Hematopoietic multipotent progenitor cell treated with erythropoietin and hydrocortisone succinate and interleukin-3 and kit ligand, for 8 days (in vitro differentiated cells): ENCODE results near the gene ATP11A.
"Not testable (repeated sequence)": the region's sequence is repeated elsewhere in the genome, so short reads cannot be mapped to it uniquely, and the experiment has no call there.

Source experiments
- DNase-seq: peaks from one replicate; pipeline ENCODE4 v3.0.0-alpha.2; 2015

The ATP11A gene

DNA sequence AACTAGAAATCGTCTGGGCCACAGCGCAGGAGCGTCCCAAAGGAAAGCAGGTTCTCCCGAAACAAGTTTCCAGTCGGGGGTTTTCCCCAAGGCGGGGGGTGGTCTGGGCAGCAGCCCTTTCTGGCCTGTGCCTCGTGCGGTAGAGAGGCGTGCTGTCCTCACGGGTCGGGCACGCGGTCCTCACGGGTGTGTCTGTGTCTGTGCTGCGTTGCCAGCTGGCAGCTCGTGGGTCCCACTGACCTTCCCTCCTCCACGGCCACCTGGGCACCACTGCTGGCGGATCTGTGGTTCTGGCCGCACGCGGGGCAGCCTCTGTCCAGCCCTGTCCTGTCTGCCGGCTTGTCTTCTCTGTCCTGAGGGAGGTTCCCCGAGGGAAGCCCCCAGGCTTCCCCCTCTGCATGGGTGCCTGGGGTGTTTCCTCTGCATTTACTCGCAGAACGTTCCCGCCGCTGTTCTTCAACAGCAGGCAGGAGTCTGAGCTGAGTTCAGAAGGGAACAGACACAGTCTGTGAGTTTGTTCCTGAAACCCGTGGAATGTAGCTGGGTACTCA lies 181.0 kb downstream of the ATP11A start:
- DNase-seq: no peak

DNA sequence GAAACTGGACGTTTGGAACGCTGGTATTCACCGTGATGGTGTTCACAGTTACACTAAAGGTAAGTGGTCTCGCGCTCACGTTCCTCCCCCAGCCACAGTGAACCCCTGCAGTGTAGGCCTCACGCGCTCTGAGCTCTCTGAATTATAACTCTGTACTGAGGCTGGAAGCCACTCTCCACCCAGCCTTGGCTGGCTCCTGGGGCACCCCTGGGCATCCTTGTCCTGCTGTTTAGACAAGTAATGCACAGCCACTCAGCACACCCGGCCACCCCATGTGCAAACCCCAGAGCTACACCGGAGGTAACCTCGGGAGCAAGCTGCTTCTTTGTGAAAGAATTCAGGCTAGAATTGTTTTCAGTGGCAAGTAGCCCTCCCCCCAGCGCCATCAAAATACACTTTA lies 181.9 kb downstream of the ATP11A start:
- no peak for DNase-seq

DNA sequence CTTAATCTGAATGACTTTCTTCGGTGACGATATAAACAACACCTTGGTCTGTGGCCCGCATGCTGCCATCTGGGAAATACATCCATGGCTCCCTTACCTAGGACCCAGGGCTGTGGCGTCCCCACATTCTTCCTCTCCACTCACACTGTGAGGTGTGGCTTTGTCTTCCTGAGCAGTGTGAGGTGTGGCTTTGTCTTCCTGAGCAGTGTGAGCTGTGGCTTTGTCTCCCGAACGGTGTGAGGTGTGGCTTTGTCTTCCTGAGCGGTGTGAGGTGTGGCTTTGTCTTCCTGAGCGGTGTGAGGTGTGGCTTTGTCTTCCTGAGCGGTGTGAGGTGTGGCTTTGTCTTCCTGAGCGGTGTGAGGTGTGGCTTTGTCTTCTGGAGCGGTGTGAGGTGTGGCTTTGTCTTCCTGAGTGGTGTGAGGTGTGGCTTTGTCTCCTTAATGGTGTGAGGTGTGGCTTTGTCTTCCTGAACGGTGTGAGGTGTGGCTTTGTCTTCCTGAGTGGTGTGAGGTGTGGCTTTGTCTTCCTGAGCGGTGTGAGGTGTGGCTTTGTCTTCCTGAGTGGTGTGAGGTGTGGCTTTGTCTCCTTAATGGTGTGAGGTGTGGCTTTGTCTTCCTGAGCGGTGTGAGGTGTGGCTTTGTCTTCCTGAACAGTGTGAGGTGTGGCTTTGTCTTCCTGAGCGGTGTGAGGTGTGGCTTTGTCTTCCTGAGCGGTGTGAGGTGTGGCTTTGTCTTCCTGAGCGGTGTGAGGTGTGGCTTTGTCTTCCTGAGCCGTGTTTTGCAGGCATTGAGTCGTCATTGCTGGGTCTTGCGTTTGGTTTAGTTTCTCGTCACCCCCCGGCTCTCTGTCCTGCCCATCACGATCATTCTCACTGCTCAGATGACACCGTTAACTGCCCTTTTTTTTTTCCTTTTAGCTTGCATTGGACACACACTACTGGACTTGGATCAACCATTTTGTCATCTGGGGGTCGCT lies 183.1 kb downstream of the ATP11A start:
- not testable (repeated sequence) for DNase-seq

DNA sequence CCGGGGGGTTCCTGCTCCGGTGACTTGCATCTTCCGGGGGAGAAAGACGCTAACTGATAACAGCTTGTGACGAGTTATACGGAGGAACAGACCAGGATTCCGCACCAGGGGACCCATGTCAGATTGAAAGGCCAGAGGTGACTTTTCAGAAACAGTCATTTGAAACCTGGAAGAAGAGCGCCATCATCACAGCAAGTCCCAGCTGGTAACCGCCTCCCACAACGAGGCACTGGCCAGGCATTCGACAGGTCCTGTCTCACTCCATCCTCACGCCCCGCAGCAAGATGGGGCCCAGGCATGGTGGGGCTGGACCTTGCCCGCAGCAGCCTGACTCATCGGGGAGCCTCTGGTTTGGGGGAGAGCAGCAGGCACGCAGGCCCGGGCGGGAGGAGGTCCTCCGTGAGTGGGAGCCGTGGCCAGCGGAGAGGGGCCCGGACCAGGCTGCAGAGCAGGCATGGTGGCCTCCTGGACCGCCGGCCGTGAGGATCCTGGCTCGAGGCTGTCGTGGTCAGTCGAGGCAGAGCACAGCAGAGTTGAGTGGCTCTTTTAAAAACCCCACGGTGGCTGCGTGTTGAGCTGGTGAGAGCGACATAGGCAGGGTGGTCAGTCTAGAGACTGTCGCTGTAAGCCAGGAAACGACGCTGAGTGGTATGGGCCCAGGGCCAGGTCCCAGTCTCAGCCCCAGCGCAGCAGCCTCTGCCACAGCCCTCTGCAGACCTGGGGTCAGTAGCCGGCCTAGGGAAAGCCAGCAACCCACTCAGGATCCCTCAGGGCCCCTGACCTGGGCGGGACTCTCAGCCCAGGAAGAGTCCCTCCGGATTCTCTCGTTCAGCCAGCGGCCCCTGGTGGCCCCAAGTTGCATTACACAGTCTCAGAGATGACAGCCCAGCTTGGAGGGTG lies 184.3 kb downstream of the ATP11A start:
- peak; percentile 81 for DNase-seq

DNA sequence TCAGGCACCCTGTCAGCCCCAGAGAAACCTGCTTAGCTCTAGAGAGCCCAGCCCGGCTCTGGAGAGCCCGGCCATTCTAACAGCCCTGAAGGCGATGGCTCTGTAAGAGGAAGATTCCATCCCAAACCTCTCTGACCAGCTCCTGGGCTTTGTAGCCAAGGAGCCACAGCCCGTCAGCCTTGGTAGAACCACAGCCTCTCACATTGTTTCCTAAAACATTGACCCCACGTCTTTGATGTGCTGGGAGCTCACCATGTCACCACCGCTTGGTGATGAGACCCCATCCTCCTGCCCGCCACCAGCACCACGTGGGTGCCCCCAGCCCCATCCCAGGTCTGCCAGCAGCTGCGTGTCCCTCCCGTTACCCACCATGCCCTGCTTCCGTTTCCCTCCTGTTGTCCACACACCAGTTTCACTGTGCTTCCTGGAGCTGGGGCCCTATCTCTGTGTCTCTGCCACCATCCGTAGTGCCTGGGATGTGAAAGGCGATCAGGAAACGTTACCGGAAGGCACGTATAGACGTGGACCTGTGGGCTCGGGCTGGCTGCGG lies 185.0 kb downstream of the ATP11A start:
- no peak for DNase-seq

DNA sequence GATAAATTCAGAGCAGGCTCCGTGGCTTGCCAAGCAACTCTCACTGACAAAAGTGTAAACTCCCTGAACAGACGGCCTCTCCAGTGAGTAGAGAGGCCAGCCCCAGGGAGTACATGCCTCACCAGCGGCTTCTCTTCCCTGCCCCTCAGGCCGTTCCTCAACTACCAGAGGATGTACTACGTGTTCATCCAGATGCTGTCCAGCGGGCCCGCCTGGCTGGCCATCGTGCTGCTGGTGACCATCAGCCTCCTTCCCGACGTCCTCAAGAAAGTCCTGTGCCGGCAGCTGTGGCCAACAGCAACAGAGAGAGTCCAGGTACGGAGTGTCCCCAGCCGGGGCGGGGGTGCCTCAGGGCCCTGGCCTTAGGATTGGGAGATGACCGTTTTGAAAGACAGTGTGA lies 185.8 kb downstream of the ATP11A start:
- no peak for DNase-seq

DNA sequence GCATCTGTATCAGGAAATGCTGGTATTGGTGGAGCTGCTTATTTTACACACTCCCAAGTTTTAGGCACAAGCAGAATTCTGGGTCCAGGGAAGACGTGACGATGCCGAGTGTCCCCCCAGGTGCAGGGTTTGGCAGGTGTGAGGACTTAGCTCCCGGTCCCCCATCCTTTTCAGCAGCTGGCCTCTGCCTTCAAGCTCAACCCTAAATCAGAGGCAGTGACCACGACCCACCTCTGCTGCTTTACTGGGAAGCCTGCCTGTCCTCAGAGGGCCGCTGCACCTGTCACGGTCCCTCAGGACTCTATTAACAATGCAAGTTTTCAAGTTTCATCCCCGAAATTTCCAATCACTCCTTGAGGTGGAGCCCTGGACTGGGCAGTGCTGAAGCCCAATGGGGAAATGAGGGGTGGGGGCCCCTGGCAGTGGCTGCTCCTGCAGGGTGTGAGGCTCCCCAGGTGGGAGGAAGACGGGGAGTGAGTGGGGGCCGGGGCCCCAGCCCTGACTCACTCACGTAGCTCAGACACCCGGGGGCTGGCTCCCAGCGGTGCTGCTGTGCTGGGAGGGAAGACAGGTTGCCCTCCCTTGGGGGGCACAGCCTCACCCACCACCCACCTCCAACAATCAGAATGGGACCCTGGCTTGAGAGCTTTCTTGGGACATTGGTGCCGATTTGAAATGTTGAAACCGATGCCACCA lies 186.6 kb downstream of the ATP11A start:
- DNase-seq: no peak

DNA sequence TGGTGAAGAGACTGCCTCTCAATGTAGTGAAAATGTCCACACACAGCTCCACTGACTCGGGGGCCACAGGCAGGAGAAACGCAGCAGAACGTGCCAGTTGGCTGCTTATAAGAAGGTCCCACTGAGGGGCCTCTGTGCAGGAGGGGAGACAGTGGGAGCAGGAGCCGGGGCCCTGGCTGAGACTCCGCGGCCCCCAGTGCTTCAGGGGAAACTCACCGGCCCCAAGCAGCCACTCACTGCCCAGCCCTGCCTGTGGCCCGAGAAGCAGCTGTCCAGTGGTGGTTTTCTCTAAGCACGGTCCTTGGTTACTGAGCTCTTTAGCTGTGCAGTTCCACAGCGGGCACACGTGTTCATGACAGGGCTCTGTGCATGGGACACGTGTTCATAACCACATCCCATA lies 187.2 kb downstream of the ATP11A start:
- DNase-seq: no peak

DNA sequence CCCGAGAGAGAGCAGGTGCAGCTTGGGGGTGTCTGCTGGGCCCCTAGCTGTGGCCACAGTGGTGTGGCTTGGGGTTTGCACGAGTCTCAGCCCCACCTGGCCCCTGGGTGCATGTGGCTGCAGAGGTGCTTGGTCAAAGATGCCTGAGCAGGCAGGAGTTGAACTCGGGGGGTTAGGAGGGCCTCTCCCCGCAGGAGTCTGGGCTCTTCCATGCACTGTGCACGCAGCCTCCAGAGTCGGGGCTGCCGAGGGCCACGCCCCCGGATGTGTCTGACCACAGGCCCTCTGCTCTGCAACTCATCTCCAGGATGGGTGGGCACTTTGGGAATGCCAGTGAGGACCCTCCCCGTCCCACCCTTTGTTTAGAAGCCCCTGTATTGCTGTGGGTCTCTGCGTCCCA lies 187.7 kb downstream of the ATP11A start:
- no peak for DNase-seq

DNA sequence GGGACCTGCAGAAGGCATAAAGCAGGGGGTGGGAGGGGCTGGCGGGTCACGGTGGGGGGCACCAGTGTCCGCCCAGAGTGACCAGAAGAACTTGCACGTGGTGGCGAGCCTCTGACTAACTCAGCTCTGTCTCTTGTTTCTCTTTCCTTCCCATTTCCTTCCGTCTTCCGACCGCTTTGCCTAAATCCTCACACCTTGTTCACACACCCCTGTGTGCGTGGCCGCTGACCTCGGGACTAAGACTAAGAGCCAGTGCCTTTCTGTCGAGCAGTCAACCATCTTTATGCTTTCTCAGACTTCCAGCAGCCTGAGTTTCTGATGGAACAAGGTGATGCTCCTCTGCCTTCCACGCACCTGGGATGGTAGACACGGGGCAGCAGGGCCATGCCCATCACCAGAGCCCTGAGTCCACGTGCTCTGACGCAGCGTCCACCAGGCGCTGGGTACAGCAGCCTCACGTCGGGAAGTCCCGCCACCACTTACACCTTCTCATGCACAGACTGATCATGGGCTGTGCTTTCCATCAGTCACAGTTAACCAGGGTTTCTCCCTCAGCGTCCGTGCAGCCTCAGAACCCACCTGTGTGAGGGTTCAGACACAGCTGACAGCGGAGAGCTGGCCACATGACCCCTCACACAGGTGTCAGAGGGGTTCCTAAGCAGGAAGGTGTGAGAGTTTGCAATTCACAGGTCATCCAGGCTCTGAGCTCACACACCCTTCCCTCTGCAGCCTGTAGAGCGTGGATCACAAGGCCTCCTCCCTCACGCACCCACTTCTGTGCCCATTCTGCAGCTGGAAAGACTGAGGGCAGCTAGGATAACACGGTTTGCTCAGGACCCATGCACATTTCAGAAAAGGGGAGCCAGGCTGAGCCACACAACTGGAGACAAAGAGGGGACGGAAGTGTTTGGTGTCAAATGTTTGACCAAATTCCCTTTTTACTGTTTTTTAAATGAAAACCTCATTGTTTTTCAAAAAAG lies 188.4 kb downstream of the ATP11A start:
- DNase-seq: no peak

DNA sequence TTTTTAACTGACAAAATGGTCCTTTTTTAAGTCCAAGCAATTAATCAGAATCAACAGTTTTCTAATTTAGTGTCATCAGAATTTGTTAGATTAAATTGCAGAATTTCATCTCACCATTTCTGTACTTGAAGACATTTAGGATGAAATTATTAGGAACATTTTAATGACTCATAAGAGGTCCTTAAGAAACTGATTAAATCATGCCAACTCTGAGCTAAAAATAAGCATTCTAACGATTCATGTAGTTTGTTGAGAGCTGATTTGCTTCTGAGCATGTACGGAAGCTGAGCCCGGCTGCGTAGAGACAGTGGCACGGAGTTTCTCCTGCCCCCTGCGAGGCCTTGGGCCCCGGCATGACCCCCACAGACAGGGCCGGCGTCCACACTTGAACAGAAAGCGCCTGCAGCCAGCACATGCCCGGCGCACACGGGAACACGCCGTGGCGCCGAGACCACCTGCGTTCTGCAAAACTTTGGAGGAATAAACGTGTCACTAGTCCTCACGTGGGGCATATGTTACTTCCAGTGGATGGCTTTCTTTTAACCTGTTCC lies 189.5 kb downstream of the ATP11A start:
- DNase-seq: no peak

DNA sequence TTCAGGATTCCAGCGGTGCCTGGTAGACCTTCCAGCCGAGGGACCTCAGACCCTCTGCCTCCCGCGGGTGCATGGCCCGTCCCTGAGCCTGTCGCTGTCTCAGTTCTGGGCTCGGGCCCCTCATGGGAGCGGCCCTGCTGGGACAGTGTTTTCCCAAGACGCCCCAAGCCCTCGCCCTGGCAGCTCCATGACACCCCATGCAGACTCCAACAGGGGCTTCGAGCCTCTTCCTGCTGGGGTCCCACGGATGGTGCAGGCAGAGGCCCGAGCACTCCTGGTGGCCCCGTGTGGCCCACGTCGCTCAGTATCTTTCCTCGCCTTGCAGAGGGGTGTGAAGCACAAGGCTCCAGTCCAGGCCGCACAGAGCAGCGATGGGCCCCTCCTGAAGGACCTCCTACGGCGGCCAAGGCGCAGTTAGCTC lies 190.4 kb downstream of the ATP11A start:
- DNase-seq: no peak

DNA sequence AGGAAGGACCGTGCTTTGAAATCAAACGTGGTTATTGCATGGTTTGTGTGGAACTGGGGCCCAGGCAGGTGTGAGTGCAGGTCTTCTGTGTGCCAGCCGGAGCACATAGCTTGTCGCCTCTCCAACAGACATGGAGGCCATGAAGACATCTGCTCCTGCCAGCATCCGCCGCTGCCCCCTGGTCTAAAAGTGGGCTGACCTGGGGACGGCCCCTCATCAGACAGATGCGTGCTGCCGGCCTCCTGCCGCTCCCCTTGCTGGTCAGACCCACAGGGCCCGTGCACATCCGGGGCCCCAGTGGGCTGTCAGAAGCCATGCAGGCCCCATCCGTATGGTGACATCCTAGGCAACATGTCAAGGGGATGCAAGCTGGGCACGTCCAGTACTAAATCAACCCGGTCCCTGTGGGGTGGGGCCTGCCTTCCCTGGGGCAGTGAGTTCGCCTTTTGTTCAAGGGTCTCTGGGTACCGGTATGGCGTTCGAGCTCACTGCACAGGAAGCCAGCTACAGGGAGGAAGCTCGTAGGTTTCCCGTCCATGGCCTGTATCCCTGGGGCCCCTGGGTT lies 191.2 kb downstream of the ATP11A start:
- DNase-seq: no peak

DNA sequence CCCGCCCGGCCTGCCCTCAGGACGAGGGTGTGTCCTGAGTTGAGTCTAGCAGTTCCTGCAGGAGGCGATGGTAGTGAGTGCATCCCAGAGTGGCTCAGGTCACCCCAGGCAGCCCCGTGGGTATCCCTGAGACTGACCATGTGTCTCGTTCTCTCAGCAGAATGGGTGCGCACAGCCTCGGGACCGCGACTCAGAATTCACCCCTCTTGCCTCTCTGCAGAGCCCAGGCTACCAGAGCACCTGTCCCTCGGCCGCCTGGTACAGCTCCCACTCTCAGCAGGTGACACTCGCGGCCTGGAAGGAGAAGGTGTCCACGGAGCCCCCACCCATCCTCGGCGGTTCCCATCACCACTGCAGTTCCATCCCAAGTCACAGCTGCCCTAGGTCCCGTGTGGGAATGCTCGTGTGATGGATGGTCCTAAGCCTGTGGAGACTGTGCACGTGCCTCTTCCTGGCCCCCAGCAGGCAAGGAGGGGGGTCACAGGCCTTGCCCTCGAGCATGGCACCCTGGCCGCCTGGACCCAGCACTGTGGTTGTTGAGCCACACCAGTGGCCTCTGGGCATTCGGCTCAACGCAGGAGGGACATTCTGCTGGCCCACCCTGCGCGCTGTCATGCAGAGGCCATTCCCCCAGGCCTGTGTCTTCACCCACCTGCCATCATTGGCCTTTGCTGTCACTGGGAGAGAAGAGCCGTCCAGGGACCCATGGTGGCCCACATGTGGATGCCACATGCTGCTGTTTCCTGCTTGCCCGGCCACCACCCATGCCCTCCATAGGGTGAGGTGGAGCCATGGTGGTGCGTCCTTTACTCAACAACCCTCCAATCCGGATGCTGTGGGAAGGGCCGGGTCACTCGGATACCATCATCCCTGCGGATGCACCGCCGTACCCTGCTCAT lies 192.1 kb downstream of the ATP11A start:
- no peak for DNase-seq

DNA sequence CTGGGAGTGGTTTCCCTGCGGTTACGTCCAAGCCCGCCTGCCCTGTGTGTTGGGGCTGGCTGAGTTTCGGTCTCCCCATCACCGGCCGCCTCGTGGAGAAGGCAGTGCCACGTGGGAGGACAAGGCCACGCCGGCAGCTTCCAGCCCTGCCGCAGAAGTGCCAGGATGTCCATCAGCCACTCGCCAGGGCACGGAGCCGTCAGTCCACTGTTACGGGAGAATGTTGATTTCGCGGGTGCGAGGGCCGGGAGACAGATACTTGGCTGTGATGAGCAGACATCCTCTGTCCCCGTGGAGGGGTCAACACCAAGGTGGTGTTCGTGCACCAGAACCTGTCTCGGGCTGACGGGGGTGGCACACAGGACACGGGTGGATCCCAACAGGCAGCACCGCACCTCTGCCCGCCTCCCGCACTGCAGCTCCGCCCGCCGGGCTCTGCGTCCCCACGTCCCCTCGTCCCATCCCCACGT lies 192.8 kb downstream of the ATP11A start:
- no peak for DNase-seq

DNA sequence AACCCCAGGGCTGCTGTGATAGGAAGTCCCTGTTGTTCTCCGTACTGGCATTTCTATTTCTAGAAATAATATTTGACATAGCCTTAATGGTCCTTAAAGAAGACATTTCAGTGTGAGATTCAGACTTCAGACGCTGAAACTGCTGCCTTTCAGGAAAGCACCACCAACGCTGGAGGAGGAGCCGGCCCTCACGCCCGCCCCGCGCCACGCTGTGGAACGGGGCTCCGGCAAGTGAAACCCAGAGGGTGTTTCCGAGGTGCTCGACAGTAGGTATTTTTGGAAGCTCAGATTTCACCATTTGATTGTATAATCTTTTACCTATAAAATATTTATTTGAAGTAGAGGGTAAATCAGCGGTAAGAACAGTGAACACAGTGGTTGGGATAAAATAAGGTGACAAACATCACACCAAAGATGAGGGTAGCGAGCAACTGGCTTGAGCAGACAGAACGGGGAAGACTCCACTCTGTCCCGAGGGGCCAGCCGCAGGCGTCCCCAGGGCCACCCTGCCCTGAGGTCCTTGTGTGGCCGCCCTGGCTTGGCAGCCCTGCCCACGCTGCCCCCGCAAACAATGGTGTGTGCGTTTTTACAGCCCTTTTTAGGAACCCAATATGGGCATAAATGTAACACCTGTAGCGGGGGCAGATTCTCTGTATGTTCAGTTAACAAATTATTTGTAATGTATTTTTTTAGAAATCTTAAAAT lies 193.6 kb downstream of the ATP11A start:
- DNase-seq: no peak

DNA sequence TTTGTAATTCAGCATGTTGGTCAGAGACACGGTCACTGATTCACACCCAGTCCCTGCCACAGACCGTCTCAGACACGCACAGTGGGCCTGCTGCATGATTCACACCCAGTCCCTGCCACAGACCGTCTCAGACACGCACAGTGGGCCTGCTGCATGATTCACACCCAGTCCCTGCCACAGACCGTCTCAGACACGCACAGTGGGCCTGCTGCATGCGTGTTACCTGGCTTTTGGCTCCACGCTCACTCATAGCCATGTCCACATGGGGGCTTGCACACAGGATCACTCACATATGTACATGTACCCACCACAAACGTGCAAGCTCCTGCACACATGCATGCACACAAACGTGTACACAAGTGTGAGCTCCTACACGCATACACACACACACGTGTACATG lies 194.9 kb downstream of the ATP11A start:
- not testable (repeated sequence) for DNase-seq

DNA sequence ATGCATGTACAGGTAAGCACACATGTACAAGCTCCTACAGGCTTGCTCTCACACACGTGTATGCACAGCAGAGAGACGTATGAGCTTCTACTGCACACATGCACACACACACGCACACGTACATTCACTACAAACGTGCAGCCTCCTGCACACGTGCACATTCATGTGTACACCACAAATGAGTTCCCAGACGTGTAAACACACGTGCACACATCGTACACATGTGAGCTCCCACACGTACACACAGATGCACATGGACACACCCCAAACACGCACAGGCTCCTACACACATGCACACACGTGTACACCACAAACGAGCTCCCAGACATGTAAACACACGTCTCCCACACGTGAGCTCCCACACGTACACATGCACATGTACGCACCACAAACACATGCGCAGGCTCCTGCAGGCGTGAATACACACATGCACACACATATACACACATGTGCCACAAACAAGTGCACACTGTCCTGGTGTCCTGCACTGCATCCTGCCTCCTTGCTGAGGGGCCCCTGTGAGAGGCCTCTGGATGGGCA lies 195.5 kb downstream of the ATP11A start:
- no peak for DNase-seq
